HCT116 (cell line): ENCODE results near the gene MLANA. TPM values are rescaled to one million over a fixed set of nuclear protein-coding genes. Genes with fewer than 3 reads are reported as not detected.

Experiments
- ATAC-seq: fragments of 200-7000 bp; cut with Tn5 transposase; 2 replicates; pipeline ENCODE4 v1.9.1; 2020; ENCODE audit warnings: mild to moderate bottlenecking, moderate library complexity
- BruUV-seq: library from RNA; stranded (reverse); fragments of 400-500 nt; replicated peaks from 2 replicates; lab custom pipeline; 2021; lab: Mats Ljungman, UMichigan
- CTCF ChIA-PET: fragments of 300-600 bp; sonication (Branson Sonifier 250); formaldehyde crosslinking; loops from one replicate; lab custom pipeline; 2021; ENCODE audit warnings: antibody characterized with exemption; lab: Charles Lee
- POLR2A ChIA-PET: fragments of 300-600, 350-600 bp; sonication (Branson Sonifier 250); formaldehyde crosslinking; loops from one replicate; lab custom pipeline; 2021; ENCODE audit warnings: antibody characterized with exemption; lab: Charles Lee
- RAD21 ChIA-PET, 2 experiments: fragments of 300-600 bp; sonication (Branson Sonifier 250); formaldehyde crosslinking; loops; one replicate each; lab custom pipeline; 2023; ENCODE audit warnings: low total read pairs in 2 of 2; ENCODE audit not compliant: uncharacterized antibody in 2 of 2, unreplicated experiment in 2 of 2, low non-redundant PET in 1 of 2; lab: Charles Lee
- DNase-seq: peaks from one replicate; pipeline ENCODE4 v3.0.0-alpha.2; 2010; ENCODE audit warnings: low read depth, low spot score
- H2AFZ ChIP-seq: fragments of 200-600 bp; shearing (Covaris generic), sonication (generic); 2 replicates; pipeline ENCODE4 v1.6.1; 2017; ENCODE audit warnings: low read depth, mixed run types, mixed read lengths, antibody characterized with exemption, low read length; ENCODE audit not compliant: poor library complexity, severe bottlenecking
- H3K27ac ChIP-seq: 2 replicates; pipeline ENCODE4 v1.5.1; 2012; ENCODE audit warnings: low read depth, low read length
- H3K27me3 ChIP-seq: fragments of 200-600 bp; sonication (generic); 2 replicates; pipeline ENCODE4 v1.6.1; 2016; ENCODE audit warnings: mixed run types, low read length, mixed read lengths; ENCODE audit not compliant: insufficient read depth
- H3K36me3 ChIP-seq, 2 experiments: fragments of 200-500 bp in 1 of 2; fragments of 200-600 bp in 1 of 2; sonication (Bioruptor generic) in 1 of 2; sonication (generic) in 1 of 2; 2 replicates each; pipeline versions ENCODE4 v1.5.1 to v1.6.1; 2014 to 2016; ENCODE audit warnings: low read length in 2 of 2, inconsistent platforms in 1 of 2, mixed read lengths in 1 of 2, mixed run types in 1 of 2; ENCODE audit not compliant: insufficient read depth in 2 of 2, control insufficient read depth in 1 of 2
- H3K4me1 ChIP-seq, 2 experiments: fragments of 200-600 bp in 1 of 2; sonication (generic) in 1 of 2; 2 replicates each; pipeline versions ENCODE4 v1.5.1 to v1.6.1; 2012 to 2017; ENCODE audit warnings: low read length in 2 of 2, inconsistent platforms in 1 of 2, mild to moderate bottlenecking in 1 of 2, mixed read lengths in 1 of 2, mixed run types in 1 of 2, moderate library complexity in 1 of 2; ENCODE audit not compliant: insufficient read depth in 2 of 2, control insufficient read depth in 1 of 2
- H3K4me2 ChIP-seq: fragments of 200-600 bp; sonication (generic); 2 replicates; pipeline ENCODE4 v1.6.1; 2017; ENCODE audit warnings: mixed run types, low read length, mixed read lengths
- H3K4me3 ChIP-seq, 2 experiments: fragments of 200-600 bp in 1 of 2; sonication (generic) in 1 of 2; replicated peaks in 1 of 2; 2 replicates each; pipeline ENCODE4 v1.5.1; 2011 to 2016; ENCODE audit warnings: low read length in 2 of 2, control low read depth in 1 of 2, low read depth in 1 of 2, mild to moderate bottlenecking in 1 of 2, mixed read lengths in 1 of 2, mixed run types in 1 of 2
- H3K79me2 ChIP-seq: fragments of 200-600 bp; sonication (generic); 2 replicates; pipeline ENCODE4 v1.6.1; 2017; ENCODE audit warnings: mild to moderate bottlenecking, mixed run types, low read length, moderate library complexity, mixed read lengths; ENCODE audit not compliant: insufficient read depth
- H3K9ac ChIP-seq: fragments of 200-600 bp; sonication (generic); 2 replicates; pipeline ENCODE4 v1.6.1; 2016; ENCODE audit warnings: low read length, mixed read lengths
- H3K9me2 ChIP-seq: fragments of 200-600 bp; sonication (generic), shearing (Covaris generic); 2 replicates; pipeline ENCODE4 v1.6.1; 2017; ENCODE audit warnings: mixed run types, mild to moderate bottlenecking, moderate library complexity; ENCODE audit not compliant: insufficient read depth
- H3K9me3 ChIP-seq, 2 experiments: fragments of 200-500 bp in 1 of 2; fragments of 200-600 bp in 1 of 2; sonication (Bioruptor generic) in 1 of 2; sonication (generic) in 1 of 2; 2 replicates each; pipeline ENCODE4 v1.6.1; 2014 to 2017; ENCODE audit warnings: low read length in 2 of 2, mixed read lengths in 2 of 2, inconsistent platforms in 1 of 2, low read depth in 1 of 2, mild to moderate bottlenecking in 1 of 2, mixed run types in 1 of 2, moderate library complexity in 1 of 2; ENCODE audit not compliant: control insufficient read depth in 1 of 2, insufficient read depth in 1 of 2
- H4K20me1 ChIP-seq: fragments of 200-600 bp; sonication (generic), shearing (Covaris generic); 2 replicates; pipeline ENCODE4 v1.6.1; 2017; ENCODE audit warnings: mixed run types, mild to moderate bottlenecking, moderate library complexity; ENCODE audit not compliant: insufficient read depth
- ATF3 ChIP-seq: IDR thresholded peaks from 2 replicates; pipeline ENCODE4 v1.6.1; 2012
- CEBPB ChIP-seq: IDR thresholded peaks from 2 replicates; pipeline ENCODE4 v1.6.1; 2012; ENCODE audit warnings: low read depth
- EGR1 ChIP-seq: IDR thresholded peaks from 2 replicates; pipeline ENCODE4 v1.6.1; 2012; ENCODE audit warnings: low read depth
- ELF1 ChIP-seq: IDR thresholded peaks from 2 replicates; pipeline ENCODE4 v1.6.1; 2012; ENCODE audit warnings: low read depth, borderline replicate concordance
- EZH2 ChIP-seq: fragments of 200-600 bp; sonication (generic); IDR thresholded peaks from 2 replicates; pipeline ENCODE4 v1.6.1; 2017; ENCODE audit warnings: antibody characterized with exemption, mixed run types
- EZH2phosphoT487 ChIP-seq: fragments of 200-600 bp; IDR thresholded peaks from 2 replicates; pipeline ENCODE4 v1.6.1; 2018; ENCODE audit warnings: antibody characterized with exemption, borderline replicate concordance
- FOSL1 ChIP-seq: IDR thresholded peaks from 2 replicates; pipeline ENCODE4 v1.6.1; 2012; ENCODE audit warnings: low read depth
- POLR2AphosphoS5 ChIP-seq: IDR thresholded peaks from 2 replicates; pipeline ENCODE4 v1.6.1; 2011; ENCODE audit warnings: mild to moderate bottlenecking, low read depth, low read length, moderate library complexity
- REST ChIP-seq: IDR thresholded peaks from 2 replicates; pipeline ENCODE4 v1.6.1; 2012; ENCODE audit warnings: low read depth
- SIN3A ChIP-seq: IDR thresholded peaks from 2 replicates; pipeline ENCODE4 v1.6.1; 2012; ENCODE audit warnings: low read depth
- SP1 ChIP-seq: IDR thresholded peaks from 2 replicates; pipeline ENCODE4 v1.6.1; 2012; ENCODE audit warnings: low read depth
- YY1 ChIP-seq: IDR thresholded peaks from 2 replicates; pipeline ENCODE4 v1.6.1; 2011; ENCODE audit warnings: low read length, low read depth, moderate library complexity, mild to moderate bottlenecking; ENCODE audit not compliant: insufficient replicate concordance; ENCODE audit errors: extremely low read depth
- ZFX ChIP-seq: fragments of 450-650 bp; IDR thresholded peaks from 2 replicates; pipeline ENCODE4 v1.6.1; 2017
- ZNF274 ChIP-seq: fragments of 200-500 bp; sonication (Bioruptor generic); IDR thresholded peaks from 2 replicates; pipeline ENCODE4 v1.6.1; 2014; ENCODE audit warnings: mild to moderate bottlenecking, low read depth, low read length, inconsistent platforms
- intact Hi-C: fragments of 100-400 bp; cut with micrococcal nuclease; formaldehyde crosslinking; loops from 2 replicates; pipeline ENCODE4 v1.10.0; 2022
- total RNA-seq: library from RNA; stranded (reverse); gene quantifications from one replicate; pipeline ENCODE4 v1.2.1, GENCODE V29; 2021; ENCODE audit not compliant: unreplicated experiment
- TF ChIP-seq, protein P1 (sequence below), 3 experiments: fragments of 200-600 bp in 1 of 3; sonication (generic) in 1 of 3; IDR thresholded peaks in 2 of 3; conservative IDR thresholded peaks in 1 of 3; 2 replicates each; pipeline ENCODE4 v1.5.1; 2012 to 2017; ENCODE audit warnings: low read depth in 2 of 3, low read length in 2 of 3, antibody characterized with exemption in 1 of 3, borderline replicate concordance in 1 of 3, control low read depth in 1 of 3, mild to moderate bottlenecking in 1 of 3, mixed read lengths in 1 of 3, mixed run types in 1 of 3, moderate library complexity in 1 of 3; ENCODE audit not compliant: insufficient read depth in 1 of 3

Gene MLANA
- total RNA-seq, 1 experiment from 2014 or later = not detected

GRCh38 chr9:5858833-5859232 is 31.9 kb upstream of the MLANA start:
- no TSS peak for BruUV-seq
- ChIA-PET POLR2A (no interaction called here), RAD21 (no interaction called here), CTCF (interaction anchor here (0.8 kb wide), 1 partner anchor 26 kb away, joined by 3 read pairs; the partner anchor contains the start of gene ERMP1)
- ATAC-seq = no peak
- DNase-seq = no peak
- Histone ChIP-seq H3K4me3 (no peak overlapping the region), H3K9me3 (no peaks in the 10 kb centered on the region), H3K27ac (no peak overlapping the region), H3K4me1 (no peaks in the 10 kb centered on the region), H3K9me2 (no peaks in the 10 kb centered on the region), H2AFZ (no peak overlapping the region), H3K9ac (no peak overlapping the region), H3K4me2 (no peak overlapping the region), H3K36me3 (no peaks in the 10 kb centered on the region), H4K20me1 (no peaks in the 10 kb centered on the region), H3K79me2 (no peaks in the 10 kb centered on the region), H3K27me3 (no peaks in the 10 kb centered on the region)
- TF ChIP-seq EZH2 (no peak), ATF3 (no peak), FOSL1 (no peak), YY1 (no peak), SIN3A (no peak), REST (no peak), POLR2AphosphoS5 (no peak), ZNF274 (no peak), EZH2phosphoT487 (no peak), EGR1 (no peak), ZFX (no peak), SP1 (no peak), ELF1 (no peak), CEBPB (no peak)
- TF ChIP-seq, protein P1, sequence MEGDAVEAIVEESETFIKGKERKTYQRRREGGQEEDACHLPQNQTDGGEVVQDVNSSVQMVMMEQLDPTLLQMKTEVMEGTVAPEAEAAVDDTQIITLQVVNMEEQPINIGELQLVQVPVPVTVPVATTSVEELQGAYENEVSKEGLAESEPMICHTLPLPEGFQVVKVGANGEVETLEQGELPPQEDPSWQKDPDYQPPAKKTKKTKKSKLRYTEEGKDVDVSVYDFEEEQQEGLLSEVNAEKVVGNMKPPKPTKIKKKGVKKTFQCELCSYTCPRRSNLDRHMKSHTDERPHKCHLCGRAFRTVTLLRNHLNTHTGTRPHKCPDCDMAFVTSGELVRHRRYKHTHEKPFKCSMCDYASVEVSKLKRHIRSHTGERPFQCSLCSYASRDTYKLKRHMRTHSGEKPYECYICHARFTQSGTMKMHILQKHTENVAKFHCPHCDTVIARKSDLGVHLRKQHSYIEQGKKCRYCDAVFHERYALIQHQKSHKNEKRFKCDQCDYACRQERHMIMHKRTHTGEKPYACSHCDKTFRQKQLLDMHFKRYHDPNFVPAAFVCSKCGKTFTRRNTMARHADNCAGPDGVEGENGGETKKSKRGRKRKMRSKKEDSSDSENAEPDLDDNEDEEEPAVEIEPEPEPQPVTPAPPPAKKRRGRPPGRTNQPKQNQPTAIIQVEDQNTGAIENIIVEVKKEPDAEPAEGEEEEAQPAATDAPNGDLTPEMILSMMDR (IDR thresholded peaks at IDR 0.05 in 2 of 3, conservative IDR thresholded peaks at IDR 0.05 in 1 of 3; ENCODE audit: borderline replicate concordance in 1 of 3, insufficient read depth in 1 of 3, low read depth in 2 of 3, low read length in 2 of 3) = no peak
- intact Hi-C loops = no loop called here
